Neuronal stem cell (in vitro differentiated cells): Measurements from ENCODE around the gene RANBP17.

Experiments
- DNase-seq: peaks from one replicate; pipeline ENCODE4 v3.0.0-alpha.2; 2013; ENCODE audit warnings: low spot score
- H2AFZ ChIP-seq: one replicate; pipeline ENCODE4 v1.6.1; 2013; ENCODE audit warnings: mild to moderate bottlenecking, low read length, inconsistent platforms
- H2AK5ac ChIP-seq: 2 replicates; pipeline ENCODE4 v1.6.1; 2013; ENCODE audit warnings: low read depth, mild to moderate bottlenecking, inconsistent platforms, low read length, moderate library complexity, mixed read lengths
- H2BK120ac ChIP-seq: 2 replicates; pipeline ENCODE4 v1.6.1; 2013; ENCODE audit warnings: low read depth, mild to moderate bottlenecking, inconsistent platforms, low read length, moderate library complexity, mixed read lengths
- H2BK12ac ChIP-seq: one replicate; pipeline ENCODE4 v1.6.1; 2013; ENCODE audit warnings: low read length, inconsistent platforms
- H2BK15ac ChIP-seq: 2 replicates; pipeline ENCODE4 v1.6.1; 2013; ENCODE audit warnings: mild to moderate bottlenecking, low read length, inconsistent platforms, mixed read lengths
- H2BK5ac ChIP-seq: one replicate; pipeline ENCODE4 v1.6.1; 2013; ENCODE audit warnings: inconsistent platforms, mild to moderate bottlenecking, low read length, moderate library complexity
- H3K14ac ChIP-seq: one replicate; pipeline ENCODE4 v1.6.1; 2013; ENCODE audit warnings: low read length, inconsistent platforms
- H3K18ac ChIP-seq: 2 replicates; pipeline ENCODE4 v1.6.1; 2013; ENCODE audit warnings: low read length, inconsistent platforms
- H3K23ac ChIP-seq: 2 replicates; pipeline ENCODE4 v1.6.1; 2013; ENCODE audit warnings: low read depth, mild to moderate bottlenecking, mixed read lengths, low read length, inconsistent platforms; ENCODE audit not compliant: poor library complexity
- H3K27ac ChIP-seq: replicated peaks from 3 replicates; pipeline ENCODE4 v1.5.1; 2013; ENCODE audit warnings: low read length, inconsistent platforms
- H3K27me3 ChIP-seq, 3 experiments: 2 replicates each; pipeline ENCODE4 v1.6.1; 2013; ENCODE audit warnings: low read length in 3 of 3, mild to moderate bottlenecking in 2 of 3, inconsistent platforms in 1 of 3, low read depth in 1 of 3, mixed read lengths in 1 of 3, moderate library complexity in 1 of 3; ENCODE audit not compliant: control insufficient read depth in 3 of 3, insufficient read depth in 3 of 3
- H3K36me3 ChIP-seq, 2 donors: replicated peaks in 1 of 2; 2 replicates each; pipeline ENCODE4 v1.6.1; 2013; ENCODE audit warnings: low read length in 2 of 2; ENCODE audit not compliant: control insufficient read depth in 2 of 2, insufficient read depth in 2 of 2
- H3K4ac ChIP-seq: 2 replicates; pipeline ENCODE4 v1.6.1; 2013; ENCODE audit warnings: inconsistent platforms, mild to moderate bottlenecking, low read length, moderate library complexity
- H3K4me1 ChIP-seq, 2 donors: 1 replicate in 1 of 2; 2 replicates in 1 of 2; pipeline ENCODE4 v1.6.1; 2013; ENCODE audit warnings: low read length in 2 of 2, low read depth in 1 of 2; ENCODE audit not compliant: control insufficient read depth in 2 of 2, insufficient read depth in 1 of 2
- H3K4me2 ChIP-seq: one replicate; pipeline ENCODE4 v1.6.1; 2013; ENCODE audit warnings: mild to moderate bottlenecking, low read length, inconsistent platforms; ENCODE audit not compliant: insufficient read depth, poor library complexity, severe bottlenecking
- H3K4me3 ChIP-seq, 2 donors: 2 replicates each; pipeline ENCODE4 v1.5.1; 2013; ENCODE audit warnings: low read length in 2 of 2, mild to moderate bottlenecking in 2 of 2, inconsistent platforms in 1 of 2, moderate library complexity in 1 of 2
- H3K79me1 ChIP-seq: one replicate; pipeline ENCODE4 v1.6.1; 2013; ENCODE audit warnings: low read depth, mild to moderate bottlenecking, inconsistent platforms, low read length, moderate library complexity
- H3K9ac ChIP-seq: one replicate; pipeline ENCODE4 v1.6.1; 2013; ENCODE audit warnings: mild to moderate bottlenecking, low read depth, low read length, inconsistent platforms; ENCODE audit not compliant: poor library complexity
- H3K9me3 ChIP-seq, 2 donors: replicated peaks in 1 of 2; 2 replicates each; pipeline versions ENCODE3 to v1.6.1; 2013; ENCODE audit warnings: low read length in 2 of 2, mild to moderate bottlenecking in 2 of 2, inconsistent platforms in 1 of 2, low read depth in 1 of 2, mixed read lengths in 1 of 2, moderate library complexity in 1 of 2; ENCODE audit not compliant: control insufficient read depth in 2 of 2, insufficient read depth in 1 of 2
- H4K8ac ChIP-seq: one replicate; pipeline ENCODE4 v1.6.1; 2013; ENCODE audit warnings: low read depth, mild to moderate bottlenecking, inconsistent platforms, low read length, moderate library complexity
- H4K91ac ChIP-seq: one replicate; pipeline ENCODE4 v1.6.1; 2013; ENCODE audit warnings: low read length, low read depth, mild to moderate bottlenecking, inconsistent platforms; ENCODE audit not compliant: poor library complexity
- WGBS, 2 donors: extraction: QIAGEN DNeasy Blood & Tissue Kit; methylation state at CpG; one replicate each; pipeline ENCODE4 v1.1.7; 2013; ENCODE audit warnings: missing lambda C conversion rate in 2 of 2, mixed read lengths in 1 of 2; ENCODE audit not compliant: insufficient read length in 2 of 2, insufficient replicate concordance in 1 of 2; ENCODE audit errors: extremely low coverage in 2 of 2; 5-methylcytosine and 5-hydroxymethylcytosine counted together

The RANBP17 gene

DNA sequence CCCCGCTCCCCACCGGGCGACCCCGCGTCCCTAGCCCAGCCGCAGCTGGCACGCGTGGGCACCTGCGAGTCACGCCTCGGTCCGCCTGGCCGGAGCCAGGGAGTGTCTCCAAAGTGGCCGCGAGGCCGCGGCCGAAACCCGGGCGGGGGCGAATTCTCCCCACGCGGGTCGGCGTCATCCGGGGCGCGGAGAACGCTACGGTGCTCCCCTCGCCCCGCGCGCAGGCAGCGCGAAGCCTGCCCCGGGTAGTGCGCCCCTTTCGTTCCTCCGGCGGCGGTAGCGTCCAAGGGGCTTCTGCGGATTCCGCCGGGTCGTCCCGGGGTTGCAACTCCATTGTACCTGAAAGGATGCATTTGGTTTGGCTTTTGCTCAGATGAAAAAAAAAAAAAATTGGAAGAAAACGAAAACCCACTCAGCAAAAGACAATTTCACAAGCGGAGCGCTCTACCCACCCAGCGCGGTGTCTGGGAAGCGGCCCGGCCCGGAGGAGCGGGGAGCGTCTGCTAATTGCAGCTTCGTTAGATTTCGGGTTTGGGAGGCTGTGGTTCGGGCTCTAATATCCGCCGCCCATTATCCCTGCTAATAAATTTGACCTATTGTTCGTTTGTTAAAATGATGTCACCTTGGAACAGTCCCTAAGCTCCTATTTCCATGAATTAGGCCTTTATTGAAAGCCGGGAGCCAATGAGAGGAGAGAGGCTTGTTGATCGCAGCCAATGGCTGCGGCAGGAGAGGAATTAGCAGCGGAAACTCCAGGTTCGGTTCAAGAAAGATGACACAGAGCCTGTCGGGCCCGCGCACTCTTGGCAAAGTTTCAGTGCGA lies 446.8 kb downstream of the RANBP17 start, which contains the start of gene TLX3:
TLX3 (plus strand) TSS at position 796 of the 823 bp plus-strand sequence. CDS start 118 bp downstream, outside the sequence.
- H2AK5ac ChIP-seq: peak within 1 kb of the TSS; percentile 61
- peak within 1 kb of the TSS; percentile 52 for H3K4me2 ChIP-seq
- DNase-seq: no peak
- H2BK15ac ChIP-seq: no peak within 1 kb of the TSS
- H3K36me3 ChIP-seq: no peaks in the 10 kb centered on the region
- peak within 1 kb of the TSS; percentile 56 for H3K14ac ChIP-seq
- H2BK120ac ChIP-seq: peak within 1 kb of the TSS; percentile 61
- no peak within 1 kb of the TSS for H3K4ac ChIP-seq
- H3K23ac ChIP-seq: peak within 1 kb of the TSS; percentile 95
- no peak within 1 kb of the TSS for H3K27ac ChIP-seq
- peak within 1 kb of the TSS; percentile 71 for H3K18ac ChIP-seq
- H3K4me1 ChIP-seq: peaks cover 4 to 15% of the 10 kb centered on the region in 2 donors
- peak within 1 kb of the TSS; percentile 22 for H2BK12ac ChIP-seq
- no peak within 1 kb of the TSS for H3K9ac ChIP-seq
- H3K79me1 ChIP-seq: no peaks in the 10 kb centered on the region
- H4K8ac ChIP-seq: no peak within 1 kb of the TSS
- no CpG with 5 or more reads among the region's 73 CpGs for WGBS, 2 donors
- no peak within 1 kb of the TSS for H4K91ac ChIP-seq
- H3K27me3 ChIP-seq: peaks cover 67 to 98% (median 94%) of the 10 kb centered on the region in 3 experiments
- H2BK5ac ChIP-seq: no peak within 1 kb of the TSS
- peaks cover 0 to 3% of the 10 kb centered on the region in 2 donors for H3K9me3 ChIP-seq
- H2AFZ ChIP-seq: peak within 1 kb of the TSS; percentile 70
- H3K4me3 ChIP-seq: peak within 1 kb of the TSS in 1 of 2 donors; percentile 11

GRCh38 chr5:171309276-171310211 lies 447.7 kb downstream of the RANBP17 start:
- Histone ChIP-seq H2BK120ac (peak overlapping the region; percentile 61), H2BK15ac (no peak overlapping the region), H2AFZ (peak overlapping the region; percentile 70), H2AK5ac (peak overlapping the region; percentile 61), H4K8ac (no peak overlapping the region), H2BK5ac (no peak overlapping the region), H3K27me3 (peaks cover 72 to 100% (median 98%) of the 10 kb centered on the region in 3 experiments), H4K91ac (no peak overlapping the region), H3K27ac (no peak overlapping the region), H3K36me3 (no peaks in the 10 kb centered on the region), H3K18ac (peak overlapping the region; percentile 71), H3K4me2 (peak overlapping the region; percentile 52), H3K9ac (no peak overlapping the region), H2BK12ac (peak overlapping the region; percentile 22), H3K79me1 (no peaks in the 10 kb centered on the region), H3K4me3 (peak overlapping the region in 1 of 2 donors; percentile 11), H3K23ac (peak overlapping the region; percentile 85), H3K4me1 (peaks cover 4 to 15% of the 10 kb centered on the region in 2 donors), H3K9me3 (peaks cover 0 to 3% of the 10 kb centered on the region in 2 donors), H3K14ac (peak overlapping the region; percentile 56), H3K4ac (no peak overlapping the region)
- no peak for DNase-seq
- WGBS, 2 donors: no CpG with 5 or more reads among the region's 106 CpGs

DNA sequence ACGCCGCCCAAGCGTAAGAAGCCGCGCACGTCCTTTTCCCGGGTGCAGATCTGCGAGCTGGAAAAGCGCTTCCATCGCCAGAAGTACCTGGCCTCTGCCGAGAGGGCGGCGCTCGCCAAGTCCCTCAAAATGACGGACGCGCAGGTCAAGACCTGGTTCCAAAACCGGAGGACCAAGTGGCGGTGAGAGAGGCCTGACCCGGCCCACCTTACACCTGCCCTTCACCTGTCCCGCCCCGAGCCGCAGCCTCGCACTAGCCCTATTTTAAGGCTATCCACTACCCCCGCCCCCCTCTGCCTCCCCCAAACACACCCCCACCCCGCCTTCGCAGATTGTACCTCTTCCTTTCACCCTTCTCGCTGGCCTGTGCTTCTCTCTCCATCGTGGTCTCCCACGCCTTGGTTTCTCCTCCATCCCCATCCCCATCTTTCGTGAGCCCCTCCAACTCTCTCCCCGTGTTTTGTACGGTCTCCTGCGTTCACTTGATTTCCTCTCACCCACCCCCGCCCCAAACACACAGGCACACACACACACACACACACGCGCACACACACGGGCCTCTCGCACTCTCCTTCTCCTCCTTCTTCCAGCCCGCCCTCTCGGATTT lies 448.5 kb downstream of the RANBP17 start:
- Histone ChIP-seq H4K8ac (no peak overlapping the region), H3K23ac (peak overlapping the region; percentile 31), H3K9ac (no peak overlapping the region), H3K79me1 (no peaks in the 10 kb centered on the region), H3K36me3 (no peaks in the 10 kb centered on the region), H3K14ac (peak overlapping the region; percentile 56), H3K4ac (no peak overlapping the region), H3K27me3 (peaks cover 80 to 100% (median 98%) of the 10 kb centered on the region in 3 experiments), H3K4me2 (peak overlapping the region; percentile 65), H3K9me3 (peaks cover 0 to 2% of the 10 kb centered on the region in 2 donors), H2BK120ac (peak overlapping the region; percentile 61), H3K27ac (no peak overlapping the region), H3K4me3 (no peak overlapping the region), H2AFZ (peak overlapping the region; percentile 95), H4K91ac (no peak overlapping the region), H3K18ac (peak overlapping the region; percentile 71), H2BK15ac (no peak overlapping the region), H2BK12ac (peak overlapping the region; percentile 22), H2AK5ac (peak overlapping the region; percentile 61), H3K4me1 (peaks cover 6 to 17% of the 10 kb centered on the region in 2 donors), H2BK5ac (no peak overlapping the region)
- WGBS, 2 donors: no CpG with 5 or more reads among the region's 41 CpGs
- DNase-seq: no peak
